ENCODE results near the gene ST3GAL4.
A peak's percentile ranks its signal among the peaks of the same experiment; 100 is the strongest.

ST3GAL4 gene

GRCh38 chr11:126410649-126411048, 55.2 kb downstream of the ST3GAL4 start:
- TF ChIP-seq CTCF (conservative IDR thresholded peaks at IDR 0.05), result no peak

GRCh38 chr11:126411971-126412381, 56.5 kb downstream of the ST3GAL4 start:
- H3K27ac ChIP-seq, result no peak overlapping the region
- no peak for TF ChIP-seq CTCF (conservative IDR thresholded peaks at IDR 0.05)

More at GRCh38 chr11:126410649-126411048, 55.2 kb downstream of the ST3GAL4 start:
- peak overlapping the region; percentile 5; the same call in 1 of the 2 replicates for H3K27ac ChIP-seq

- no peak overlapping the region for H3K27ac ChIP-seq
- no peak for TF ChIP-seq CTCF (conservative IDR thresholded peaks at IDR 0.05)
Observed at GRCh38 chr11:126413426-126413825, 57.9 kb downstream of the ST3GAL4 start.

GRCh38 chr11:126413843-126414405, 58.4 kb downstream of the ST3GAL4 start:
- no peak overlapping the region for H3K27ac ChIP-seq
- no peak for TF ChIP-seq CTCF (conservative IDR thresholded peaks at IDR 0.05)

- no peak for TF ChIP-seq CTCF (conservative IDR thresholded peaks at IDR 0.05)
- H3K27ac ChIP-seq, result no peak overlapping the region
Observed at GRCh38 chr11:126414615-126415014, 59.1 kb downstream of the ST3GAL4 start.

GRCh38 chr11:126415128-126415527, 59.6 kb downstream of the ST3GAL4 start:
- no peak for TF ChIP-seq CTCF (conservative IDR thresholded peaks at IDR 0.05)
- H3K27ac ChIP-seq, result no peak overlapping the region

- peak overlapping the region; percentile 70 for H3K27ac ChIP-seq
- TF ChIP-seq CTCF (conservative IDR thresholded peaks at IDR 0.05), result no peak
Observed at GRCh38 chr11:126415669-126416420, 60.4 kb downstream of the ST3GAL4 start.
